Smooth muscle cell (in vitro differentiated cells): Measurements from ENCODE around the gene AAR2. TPM values are rescaled to one million over a fixed set of nuclear protein-coding genes. Genes with fewer than 3 reads are reported as not detected.

Source experiments
- DNase-seq: peaks from one replicate; lab custom pipeline; 2025; ENCODE audit not compliant: unreplicated experiment; lab: John Stamatoyannopoulos, UW
- H2AFZ ChIP-seq: fragments of 200-600 bp; sonication (generic); 2 replicates; pipeline ENCODE4 v1.6.0; 2016; ENCODE audit warnings: antibody characterized with exemption, low read depth, mild to moderate bottlenecking
- H3F3A ChIP-seq: fragments of 200-600 bp; sonication (generic); 2 replicates; pipeline ENCODE4 v1.6.0; 2017; ENCODE audit warnings: antibody characterized with exemption, low read depth
- H3K27ac ChIP-seq: fragments of 200-600 bp; sonication (generic); 2 replicates; pipeline ENCODE4 v1.5.1; 2016; ENCODE audit warnings: low read depth, mild to moderate bottlenecking
- H3K27me3 ChIP-seq: fragments of 200-600 bp; sonication (generic); 2 replicates; pipeline ENCODE4 v1.6.1; 2016; ENCODE audit warnings: low read depth, mild to moderate bottlenecking
- H3K36me3 ChIP-seq: fragments of 200-600 bp; sonication (generic); 2 replicates; pipeline ENCODE4 v1.5.1; 2016; ENCODE audit warnings: low read depth
- H3K4me1 ChIP-seq: fragments of 200-600 bp; sonication (generic); 2 replicates; pipeline ENCODE4 v1.5.1; 2016; ENCODE audit warnings: low read depth
- H3K4me2 ChIP-seq: fragments of 200-600 bp; sonication (generic); 2 replicates; pipeline ENCODE4 v1.6.0; 2016; ENCODE audit warnings: mild to moderate bottlenecking
- H3K4me3 ChIP-seq: fragments of 200-600 bp; sonication (generic); 2 replicates; pipeline ENCODE4 v1.5.1; 2016; ENCODE audit warnings: mild to moderate bottlenecking
- H3K79me2 ChIP-seq: fragments of 200-600 bp; sonication (generic); 2 replicates; pipeline ENCODE4 v1.6.0; 2016; ENCODE audit warnings: low read depth, mild to moderate bottlenecking
- H3K9ac ChIP-seq: fragments of 200-600 bp; sonication (generic); 2 replicates; pipeline ENCODE4 v1.6.0; 2016; ENCODE audit warnings: low read depth
- H3K9me3 ChIP-seq: fragments of 200-600 bp; sonication (generic); replicated peaks from 2 replicates; pipeline ENCODE4 v1.5.1; 2016; ENCODE audit warnings: low read depth
- H4K20me1 ChIP-seq: fragments of 200-600 bp; sonication (generic); 2 replicates; pipeline ENCODE4 v1.6.0; 2016; ENCODE audit warnings: low read depth
- CTCF ChIP-seq: fragments of 200-600 bp; sonication (generic); IDR thresholded peaks from 2 replicates; pipeline ENCODE4 v1.5.1; 2017; ENCODE audit warnings: borderline replicate concordance, mild to moderate bottlenecking, antibody characterized with exemption; ENCODE audit not compliant: insufficient read depth, poor library complexity, severe bottlenecking
- WGBS: methylation state at CpG from one replicate; pipeline ENCODE4 v1.1.7; 2016; ENCODE audit warnings: low lambda C conversion rate; 5-methylcytosine and 5-hydroxymethylcytosine counted together
- polyA plus RNA-seq: library from polyadenylated mRNA; unstranded; fragments of >200 nt; fragmentation: Nextera tagmentation; extraction: Ambion mirVana; gene quantifications from 2 replicates; pipeline ENCODE4 v1.2.1, GENCODE V29; 2016
- total RNA-seq: library from RNA; depleted of rRNA; stranded (reverse); fragments of >200 nt; gene quantifications from 2 replicates; pipeline ENCODE4 v1.2.3, GENCODE V29; 2014

The AAR2 gene
- total and polyA plus RNA-seq, 2 experiments from 2014 or later, result 25.9 to 37.5 TPM

DNA sequence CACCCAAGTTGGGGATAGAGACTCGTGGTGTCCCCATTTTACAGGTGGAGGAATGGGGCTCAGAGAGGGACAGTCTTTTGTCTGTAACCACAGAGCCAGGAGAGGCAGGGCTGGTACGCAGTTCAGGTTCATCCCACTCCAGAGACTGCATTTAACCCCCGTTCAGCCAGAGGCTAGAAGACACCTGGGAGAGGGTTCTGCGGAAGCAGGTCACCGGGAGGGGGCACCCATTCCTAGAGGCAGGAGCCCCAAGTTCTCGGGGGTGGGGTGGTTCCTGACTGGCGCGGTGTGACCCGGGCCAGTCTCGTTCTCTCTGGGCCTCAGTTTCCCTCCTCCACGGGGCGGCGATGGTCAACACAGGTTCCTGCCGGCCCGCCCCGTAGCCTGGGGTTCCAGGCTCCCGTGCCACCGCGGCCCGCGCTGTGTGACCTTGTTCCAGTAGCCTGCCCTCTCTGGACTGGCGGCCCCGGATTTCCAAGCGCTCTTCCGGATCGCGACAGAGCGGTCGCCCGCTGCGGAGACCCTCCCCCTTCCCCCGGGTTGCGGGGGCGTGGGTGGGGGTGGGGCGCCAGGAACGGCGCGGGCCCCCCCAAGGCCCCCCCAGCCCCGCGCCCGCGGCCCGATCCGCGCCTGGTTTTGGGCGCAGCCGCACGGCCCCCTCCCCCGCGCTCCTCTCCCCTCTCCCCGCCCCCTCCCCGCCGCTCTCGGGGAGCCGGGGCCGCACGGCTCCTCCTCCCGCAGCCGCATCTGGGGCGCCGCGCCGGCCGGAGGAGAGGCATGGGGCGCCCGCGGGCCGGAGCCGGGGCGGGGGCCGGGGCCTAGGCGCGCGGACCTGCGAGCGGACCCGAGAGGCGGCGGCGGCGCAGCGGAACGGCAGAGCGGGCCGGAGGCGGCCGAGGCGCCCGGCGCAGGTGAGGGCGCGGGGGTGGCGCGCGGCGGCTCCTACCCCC, 69.6 kb downstream of the AAR2 start, which contains the start of gene DLGAP4:
TSS of gene DLGAP4 (plus strand) at position 738 of the 950 bp plus-strand sequence. CDS start 125,379 bp downstream, outside the sequence.
- Histone ChIP-seq H3K36me3 (no peaks in the 10 kb centered on the region), H3K27ac (no peak within 1 kb of the TSS), H4K20me1 (no peaks in the 10 kb centered on the region), H3K4me3 (peak within 1 kb of the TSS; percentile 23), H3K79me2 (no peaks in the 10 kb centered on the region), H3F3A (no peaks in the 10 kb centered on the region), H3K4me1 (no peaks in the 10 kb centered on the region), H3K9ac (no peak within 1 kb of the TSS), H2AFZ (no peak within 1 kb of the TSS), H3K9me3 (no peaks in the 10 kb centered on the region), H3K27me3 (peaks cover 98% of the 10 kb centered on the region), H3K4me2 (peak within 1 kb of the TSS; percentile 67)
- WGBS, result 9% methylated on average over 26 of the region's 96 CpGs
- TF ChIP-seq CTCF, result no peak
- no peak for DNase-seq

Other genes with a start within 250 kb of the AAR2 start
- 18.0 and 29.4 TPM in 2 replicates for gene EPB41L1, start 81.7 kb upstream of the AAR2 start, total RNA-seq
- 14.8 and 20.4 TPM in 2 replicates for gene EPB41L1, start 81.7 kb upstream of the AAR2 start, polyA plus RNA-seq
- gene DLGAP4, start 69.9 kb downstream of the AAR2 start, total RNA-seq, result 87.0 and 102 TPM in 2 replicates
- gene DLGAP4, start 69.9 kb downstream of the AAR2 start, polyA plus RNA-seq, result 86.8 and 125 TPM in 2 replicates